ENCODE results near the gene GRID1. TPM values are rescaled to one million over a fixed set of nuclear protein-coding genes. Genes with fewer than 3 reads are reported as not detected.

The GRID1 gene
- polyA plus RNA-seq, 1 experiment, result 0.49 TPM

DNA sequence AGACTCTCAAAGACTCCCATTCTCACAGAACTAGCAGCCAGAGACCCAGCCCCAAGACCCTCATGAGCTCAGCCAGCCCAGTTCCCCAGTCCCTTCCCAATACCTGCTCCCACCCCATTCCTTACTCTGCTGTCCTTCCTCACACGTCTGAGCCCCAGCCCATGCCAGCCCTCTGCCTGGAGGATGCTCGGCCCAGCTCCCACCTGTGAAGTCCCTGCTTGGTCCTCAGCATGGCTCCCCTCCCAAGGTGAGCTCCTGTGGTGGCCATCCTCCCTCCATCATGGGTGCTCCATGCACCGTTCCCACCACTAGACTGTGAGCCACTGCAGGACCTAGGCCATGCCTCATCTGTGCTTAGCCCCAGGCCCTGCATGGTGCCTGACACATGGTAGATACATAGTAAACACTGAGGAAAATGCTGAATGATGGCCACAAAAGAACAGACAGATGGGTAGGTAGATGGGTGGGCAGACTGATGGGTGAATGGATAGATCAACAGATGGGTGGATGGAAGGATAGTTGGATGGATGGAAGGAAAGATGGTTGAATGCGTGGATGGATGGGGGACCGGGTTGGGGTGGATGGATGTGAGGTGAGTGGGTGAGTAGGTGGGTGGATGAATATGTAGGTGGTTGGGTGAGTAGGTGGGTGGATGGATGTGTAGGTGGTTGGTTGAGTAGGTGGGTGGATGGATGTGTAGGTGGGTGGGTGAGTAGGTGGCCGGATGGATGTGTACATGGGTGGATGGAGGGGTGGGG lies 138.9 kb downstream of the GRID1 start:
- TF ChIP-seq, protein P1, sequence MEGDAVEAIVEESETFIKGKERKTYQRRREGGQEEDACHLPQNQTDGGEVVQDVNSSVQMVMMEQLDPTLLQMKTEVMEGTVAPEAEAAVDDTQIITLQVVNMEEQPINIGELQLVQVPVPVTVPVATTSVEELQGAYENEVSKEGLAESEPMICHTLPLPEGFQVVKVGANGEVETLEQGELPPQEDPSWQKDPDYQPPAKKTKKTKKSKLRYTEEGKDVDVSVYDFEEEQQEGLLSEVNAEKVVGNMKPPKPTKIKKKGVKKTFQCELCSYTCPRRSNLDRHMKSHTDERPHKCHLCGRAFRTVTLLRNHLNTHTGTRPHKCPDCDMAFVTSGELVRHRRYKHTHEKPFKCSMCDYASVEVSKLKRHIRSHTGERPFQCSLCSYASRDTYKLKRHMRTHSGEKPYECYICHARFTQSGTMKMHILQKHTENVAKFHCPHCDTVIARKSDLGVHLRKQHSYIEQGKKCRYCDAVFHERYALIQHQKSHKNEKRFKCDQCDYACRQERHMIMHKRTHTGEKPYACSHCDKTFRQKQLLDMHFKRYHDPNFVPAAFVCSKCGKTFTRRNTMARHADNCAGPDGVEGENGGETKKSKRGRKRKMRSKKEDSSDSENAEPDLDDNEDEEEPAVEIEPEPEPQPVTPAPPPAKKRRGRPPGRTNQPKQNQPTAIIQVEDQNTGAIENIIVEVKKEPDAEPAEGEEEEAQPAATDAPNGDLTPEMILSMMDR (IDR thresholded peaks at IDR 0.05; ENCODE audit: insufficient read depth, low read depth, low read length), result no peak
- DNase-seq (ENCODE audit: low read depth), result no peak
- ChIA-PET POLR2A (no interaction called here), CTCF (no interaction called here)
- H3K27me3 ChIP-seq (ENCODE audit: control insufficient read depth, insufficient read depth, low read length), result no peaks in the 10 kb centered on the region
- no peak overlapping the region for H3K4me3 ChIP-seq (ENCODE audit: low read depth, low read length)
- no peaks in the 10 kb centered on the region for H3K36me3 ChIP-seq (ENCODE audit: control insufficient read depth, insufficient read depth, low read length)

DNA sequence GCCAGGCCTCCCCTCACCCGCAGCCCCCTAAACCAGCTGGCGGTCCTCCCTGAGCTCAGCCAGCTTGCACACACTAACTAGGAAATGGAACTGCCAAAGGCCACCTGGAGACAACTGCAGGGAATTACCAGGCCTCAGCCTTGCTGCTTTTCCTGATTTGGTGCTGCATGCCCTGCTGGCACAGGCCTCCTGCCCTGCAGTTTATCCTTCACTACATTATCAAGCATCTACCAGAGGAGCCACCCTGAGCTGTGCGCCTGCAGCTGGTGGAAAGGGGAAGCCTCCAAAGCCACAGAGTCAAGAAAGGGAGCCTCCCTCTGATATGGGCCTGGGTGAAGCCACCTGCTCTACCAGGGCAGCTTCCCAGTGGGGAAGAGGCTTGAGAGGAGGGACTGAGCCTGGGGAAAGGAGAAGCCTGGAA lies 139.8 kb downstream of the GRID1 start:
- TF ChIP-seq, protein P1 (IDR thresholded peaks at IDR 0.05; ENCODE audit: insufficient read depth, low read depth, low read length), result no peak
- DNase-seq (ENCODE audit: low read depth), result no peak
- Histone ChIP-seq H3K27me3 (ENCODE audit: control insufficient read depth, insufficient read depth, low read length) (no peaks in the 10 kb centered on the region), H3K36me3 (ENCODE audit: control insufficient read depth, insufficient read depth, low read length) (no peaks in the 10 kb centered on the region), H3K4me3 (ENCODE audit: low read depth, low read length) (no peak overlapping the region)
- CTCF ChIA-PET, result no interaction called here
- POLR2A ChIA-PET, result no interaction called here

DNA sequence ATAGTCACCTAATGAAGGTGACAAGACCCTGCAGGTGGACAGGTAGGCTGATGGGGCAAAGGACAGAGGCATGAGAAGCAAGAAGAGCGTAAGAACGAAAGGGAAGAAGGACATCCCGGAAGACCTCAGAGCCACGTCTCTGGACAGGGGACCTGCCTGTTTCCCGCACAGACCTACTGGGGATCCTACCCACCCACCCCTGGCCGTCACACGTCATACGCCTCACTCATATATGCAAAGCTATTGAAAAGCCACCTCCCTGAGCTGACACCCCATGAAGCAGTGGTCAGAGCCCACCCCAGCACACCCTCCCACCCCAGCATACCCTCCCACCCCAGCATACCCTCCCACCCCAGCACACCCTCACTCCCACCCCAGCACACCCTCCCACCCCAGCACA lies 140.6 kb downstream of the GRID1 start:
- H3K36me3 ChIP-seq (ENCODE audit: control insufficient read depth, insufficient read depth, low read length), result no peaks in the 10 kb centered on the region
- H3K4me3 ChIP-seq (ENCODE audit: low read depth, low read length), result no peak overlapping the region
- H3K27me3 ChIP-seq (ENCODE audit: control insufficient read depth, insufficient read depth, low read length), result no peaks in the 10 kb centered on the region
- TF ChIP-seq, protein P1 (IDR thresholded peaks at IDR 0.05; ENCODE audit: insufficient read depth, low read depth, low read length), result no peak
- POLR2A ChIA-PET, result no interaction called here
- DNase-seq (ENCODE audit: low read depth), result no peak
- CTCF ChIA-PET, result no interaction called here

DNA sequence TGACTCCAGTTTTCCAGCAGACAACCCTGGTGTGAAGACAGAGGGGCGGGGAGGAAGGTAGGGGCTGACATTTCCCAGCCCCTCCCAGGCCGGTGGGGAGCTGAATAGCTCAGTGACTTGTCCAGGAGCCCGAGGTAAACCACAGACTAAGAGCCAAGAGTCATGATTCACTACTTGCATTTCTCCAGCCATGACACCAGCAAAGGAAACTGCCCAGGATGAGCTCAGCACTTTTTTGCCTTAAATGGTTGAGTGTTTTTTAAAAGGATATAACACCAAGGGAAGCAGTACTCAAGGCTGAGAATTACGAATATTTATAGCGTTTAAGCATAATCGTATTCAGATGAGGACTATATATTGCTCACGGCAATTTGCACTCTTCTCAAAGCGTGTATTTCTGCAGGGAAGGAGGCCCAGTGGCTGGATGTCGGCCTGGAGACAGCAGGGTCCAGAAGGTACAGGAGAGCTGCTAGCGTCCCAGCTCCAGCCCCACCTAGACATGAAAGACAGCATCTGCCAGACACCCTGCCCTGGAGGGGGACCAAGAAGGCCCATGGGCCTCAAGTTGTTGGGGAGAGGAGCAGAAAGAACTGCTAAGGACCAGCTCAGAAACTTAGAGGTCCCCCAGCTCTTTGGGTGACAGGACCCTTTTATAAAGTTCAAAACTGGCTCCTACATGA lies 141.4 kb downstream of the GRID1 start:
- TF ChIP-seq, protein P1 (IDR thresholded peaks at IDR 0.05; ENCODE audit: insufficient read depth, low read depth, low read length), result no peak
- peak; percentile 26 for DNase-seq (ENCODE audit: low read depth)
- ChIA-PET POLR2A (no interaction called here), CTCF (interaction anchor here (1.2 kb wide), 1 partner anchor 18 kb away, joined by 3 read pairs; no protein-coding TSS in a partner anchor)
- Histone ChIP-seq H3K4me3 (ENCODE audit: low read depth, low read length) (no peak overlapping the region), H3K27me3 (ENCODE audit: control insufficient read depth, insufficient read depth, low read length) (no peaks in the 10 kb centered on the region), H3K36me3 (ENCODE audit: control insufficient read depth, insufficient read depth, low read length) (no peaks in the 10 kb centered on the region)

DNA sequence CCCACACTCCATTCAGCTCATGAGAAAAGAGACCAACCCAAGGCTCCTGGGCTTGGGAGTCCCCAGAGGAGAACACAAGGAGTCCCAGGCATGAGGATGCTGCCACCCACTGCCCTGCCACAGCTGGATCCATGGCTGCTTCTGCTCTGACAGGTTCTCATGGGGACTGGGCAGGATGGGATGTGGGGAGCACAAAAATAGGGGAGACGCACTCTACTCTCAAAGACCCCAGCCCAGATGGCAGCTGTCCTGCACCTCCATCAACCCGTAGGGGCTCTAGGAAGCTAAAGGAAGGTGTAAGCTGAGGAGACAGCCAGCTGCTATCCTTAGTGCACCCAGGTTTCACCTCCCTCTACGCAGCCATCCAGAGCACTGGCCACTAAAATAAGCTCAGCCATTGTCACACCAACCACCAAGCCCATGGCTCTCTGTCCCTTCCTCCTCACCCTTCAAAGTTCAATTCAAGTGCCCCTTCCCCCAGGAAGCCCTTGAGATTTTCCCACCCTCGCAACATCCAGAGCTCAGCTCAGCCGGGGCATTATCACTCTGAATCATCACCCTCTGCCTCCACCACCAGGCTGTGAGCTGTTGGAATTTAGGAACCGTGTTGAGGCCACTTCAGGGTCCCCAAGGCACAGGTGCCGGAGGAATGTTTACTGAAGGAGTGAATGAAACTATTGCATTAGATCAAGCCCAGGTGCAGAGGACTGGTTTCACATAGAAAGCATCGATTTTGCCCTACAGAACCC lies 142.1 kb downstream of the GRID1 start:
- Histone ChIP-seq H3K27me3 (ENCODE audit: control insufficient read depth, insufficient read depth, low read length) (no peaks in the 10 kb centered on the region), H3K36me3 (ENCODE audit: control insufficient read depth, insufficient read depth, low read length) (no peaks in the 10 kb centered on the region), H3K4me3 (ENCODE audit: low read depth, low read length) (no peak overlapping the region)
- no peak for DNase-seq (ENCODE audit: low read depth)
- POLR2A ChIA-PET, result no interaction called here
- TF ChIP-seq, protein P1 (IDR thresholded peaks at IDR 0.05; ENCODE audit: insufficient read depth, low read depth, low read length), result no peak
- CTCF ChIA-PET, result interaction anchor here (1.2 kb wide), 1 partner anchor 18 kb away, joined by 3 read pairs; no protein-coding TSS in a partner anchor
